HepG2 (cell line): Measurements from ENCODE around the gene FUOM. TPM values are rescaled to one million over a fixed set of nuclear protein-coding genes. Genes with fewer than 3 reads are reported as not detected.

Experiments used
- BRCA1 ChIP-seq: sonication (generic); formaldehyde crosslinking; IDR thresholded peaks from 2 replicates; pipeline ENCODE4 v1.4.0; 2020; ENCODE audit warnings: missing genetic modification reagents
- CBFB ChIP-seq: sonication (generic); formaldehyde crosslinking; IDR thresholded peaks from 2 replicates; pipeline ENCODE4 v1.4.0; 2020; ENCODE audit warnings: missing genetic modification reagents
- CBX2 ChIP-seq, 2 experiments: fragments of 200-600 bp in 1 of 2; sonication (generic); formaldehyde crosslinking in 1 of 2; IDR thresholded peaks; 2 replicates each; pipeline versions ENCODE4 v1.7.0 to v1.8.1; 2018 to 2022; ENCODE audit warnings: low read depth in 2 of 2, low read length in 1 of 2, mild to moderate bottlenecking in 1 of 2, missing genetic modification reagents in 1 of 2
- CENPT ChIP-seq: sonication (generic); formaldehyde crosslinking; IDR thresholded peaks from 2 replicates; pipeline ENCODE4 v1.8.0; 2022; ENCODE audit warnings: low read depth, mild to moderate bottlenecking, moderate library complexity, missing genetic modification reagents
- DMAP1 ChIP-seq: IDR thresholded peaks from 2 replicates; pipeline ENCODE4 v1.6.1; 2016
- FOXA1 ChIP-seq, 2 experiments: fragments of 450-650 bp in 1 of 2; sonication (generic) in 1 of 2; formaldehyde crosslinking in 1 of 2; IDR thresholded peaks; 2 replicates each; pipeline versions ENCODE4 v1.4.0 to v1.6.1; 2016 to 2020; ENCODE audit warnings: missing genetic modification reagents in 1 of 2
- HDAC2 ChIP-seq: sonication (generic); formaldehyde crosslinking; IDR thresholded peaks from 2 replicates; pipeline ENCODE4 v1.4.0; 2020; ENCODE audit warnings: missing genetic modification reagents
- HNF1A ChIP-seq, 2 experiments: sonication (generic) in 1 of 2; formaldehyde crosslinking in 1 of 2; IDR thresholded peaks; 2 replicates each; pipeline versions ENCODE4 v1.4.0 to v1.6.1; 2016 to 2020; ENCODE audit warnings: borderline replicate concordance in 1 of 2, low read depth in 1 of 2, mild to moderate bottlenecking in 1 of 2, missing genetic modification reagents in 1 of 2
- KLF16 ChIP-seq, 2 experiments: sonication (generic) in 1 of 2; formaldehyde crosslinking in 1 of 2; IDR thresholded peaks; 2 replicates each; pipeline versions ENCODE4 v1.6.1 to v1.8.0; 2016 to 2023; ENCODE audit warnings: missing genetic modification reagents in 2 of 2, missing compliant biosample characterization in 1 of 2
- NBN ChIP-seq: fragments of 450-650 bp; conservative IDR thresholded peaks from 2 replicates; pipeline ENCODE4 v1.6.1; 2017
- NFKB2 ChIP-seq: sonication (generic); formaldehyde crosslinking; IDR thresholded peaks from 2 replicates; pipeline ENCODE4 v1.4.0; 2020; ENCODE audit warnings: missing genetic modification reagents, borderline replicate concordance
- RBAK ChIP-seq: sonication (generic); formaldehyde crosslinking; IDR thresholded peaks from 2 replicates; pipeline ENCODE4 v1.5.1; 2020; ENCODE audit warnings: mild to moderate bottlenecking, missing genetic modification reagents
- TERF1 ChIP-seq: sonication (generic); formaldehyde crosslinking; IDR thresholded peaks from 2 replicates; pipeline ENCODE4 v1.8.0; 2022; ENCODE audit warnings: mild to moderate bottlenecking, missing genetic modification reagents, moderate library complexity
- TFDP2 ChIP-seq: sonication (generic); formaldehyde crosslinking; IDR thresholded peaks from 2 replicates; pipeline ENCODE4 v1.4.0; 2020; ENCODE audit warnings: missing genetic modification reagents
- ZBTB8A ChIP-seq: sonication (generic); formaldehyde crosslinking; IDR thresholded peaks from 2 replicates; pipeline ENCODE4 v1.4.0; 2020; ENCODE audit warnings: mild to moderate bottlenecking, low read depth, missing genetic modification reagents, borderline replicate concordance
- ZKSCAN1 ChIP-seq: fragments of 150-350 bp; IDR thresholded peaks from 2 replicates; pipeline ENCODE4 v1.6.1; 2014; ENCODE audit warnings: low read length
- ZMYM3 ChIP-seq: sonication (generic); formaldehyde crosslinking; IDR thresholded peaks from 2 replicates; pipeline ENCODE4 v1.5.1; 2020; ENCODE audit warnings: mild to moderate bottlenecking, missing genetic modification reagents
- ZNF607 ChIP-seq: sonication (generic); formaldehyde crosslinking; IDR thresholded peaks from 2 replicates; pipeline ENCODE4 v1.5.1; 2020; ENCODE audit warnings: missing genetic modification reagents, mild to moderate bottlenecking, borderline replicate concordance
- ZNF746 ChIP-seq: sonication (generic); formaldehyde crosslinking; IDR thresholded peaks from 2 replicates; pipeline ENCODE4 v1.8.0; 2022; ENCODE audit warnings: mild to moderate bottlenecking, missing genetic modification reagents
- ZNF773 ChIP-seq: sonication (generic); formaldehyde crosslinking; IDR thresholded peaks from 2 replicates; pipeline ENCODE4 v1.4.0; 2020; ENCODE audit warnings: missing genetic modification reagents, borderline replicate concordance
- ZSCAN12 ChIP-seq: sonication (generic); formaldehyde crosslinking; IDR thresholded peaks from 2 replicates; pipeline ENCODE4 v1.9.0; 2021; ENCODE audit warnings: mild to moderate bottlenecking, missing genetic modification reagents
- ZSCAN29 ChIP-seq: sonication (generic); formaldehyde crosslinking; conservative IDR thresholded peaks from 2 replicates; pipeline ENCODE4 v1.4.0; 2020; ENCODE audit warnings: mild to moderate bottlenecking, missing genetic modification reagents
- ZZZ3 ChIP-seq: sonication (generic); formaldehyde crosslinking; IDR thresholded peaks from 2 replicates; pipeline ENCODE4 v1.4.0; 2020; ENCODE audit warnings: missing genetic modification reagents, mild to moderate bottlenecking, borderline replicate concordance
- polyA plus RNA-seq, 8 experiments: library from polyadenylated mRNA; depleted of rRNA in 3 of 8; stranded (reverse) in 7 of 8; unstranded in 1 of 8; fragments of >200 nt; fragmentation: Illumina TruSeq in 4 of 8; extraction: Trizol in 4 of 8; gene quantifications; 2 replicates each; pipeline versions ENCODE4 v1.2.1 to v1.2.3, GENCODE V29; 2011 to 2016; ENCODE audit warnings: low read depth in 4 of 8, missing spikeins in 1 of 8, mixed read lengths in 1 of 8; ENCODE audit not compliant: insufficient read depth in 1 of 8
- total RNA-seq, 5 experiments: library from RNA; depleted of rRNA; stranded (reverse); fragments of >200 nt; fragmentation: Illumina TruSeq; extraction: Trizol; gene quantifications; 2 replicates each; pipeline ENCODE4 v1.2.3, GENCODE V29; 2016; ENCODE audit warnings: low read depth in 1 of 5

The FUOM gene
- total and polyA plus RNA-seq, 2 of the 13 experiments (the other 11 are each of a cell fraction or from before 2014, with no cell fraction given) = 27.5 to 60.4 TPM

GRCh38 chr10:133373174-133374090 lies 15.6 kb upstream of the FUOM start, which contains the start of gene ECHS1 (continued):
- TF ChIP-seq TERF1 (CRISPR knock-in tag) = no peak
- TF ChIP-seq ZSCAN29 (CRISPR knock-in tag) = no peak
- 0 out of 2 replicates have a peak, but pooled peaks have one; percentile 30 for TF ChIP-seq NFKB2 (CRISPR knock-in tag)
- TF ChIP-seq CBX2 (IDR thresholded peaks at IDR 0.05; ENCODE audit: low read depth, low read length) = no peak
- TF ChIP-seq CBX2 (CRISPR knock-in tag; IDR thresholded peaks at IDR 0.05; ENCODE audit: low read depth) = no peak
- TF ChIP-seq ZSCAN12 (CRISPR knock-in tag) = no peak
- no peak for TF ChIP-seq ZBTB8A
- TF ChIP-seq CENPT (CRISPR knock-in tag) = no peak
- no peak for TF ChIP-seq BRCA1 (CRISPR knock-in tag)
- 0 out of 2 replicates have a peak, but pooled peaks have one; percentile 30 for TF ChIP-seq CBFB (CRISPR knock-in tag)
- TF ChIP-seq KLF16 (CRISPR knock-in tag; IDR thresholded peaks at IDR 0.05) = peak in 1 of 2 experiments; percentile 63; a peak in 2 of 4 replicates
- TF ChIP-seq HNF1A (IDR thresholded peaks at IDR 0.05; ENCODE audit: low read depth) = no peak
- TF ChIP-seq HNF1A (CRISPR knock-in tag; IDR thresholded peaks at IDR 0.05; ENCODE audit: borderline replicate concordance) = no peak
- no peak for TF ChIP-seq RBAK (CRISPR knock-in tag)
- 0 out of 2 replicates have a peak, but pooled peaks have one; percentile 9 for TF ChIP-seq HDAC2 (CRISPR knock-in tag)
- TF ChIP-seq ZMYM3 (CRISPR knock-in tag) = no peak
- TF ChIP-seq ZKSCAN1 = no peak
- no peak for TF ChIP-seq NBN
- 0 out of 2 replicates have a peak, but pooled peaks have one; percentile 45 for TF ChIP-seq ZNF607 (CRISPR knock-in tag)
- TF ChIP-seq ZNF773 (CRISPR knock-in tag) = 0 out of 2 replicates have a peak, but pooled peaks have one; percentile 34
- peak; percentile 54; the same call in 1 of the 2 replicates for TF ChIP-seq TFDP2 (CRISPR knock-in tag)
- no peak for TF ChIP-seq DMAP1 (CRISPR knock-in tag)
- no peak for TF ChIP-seq ZZZ3 (CRISPR knock-in tag)
- no peak for TF ChIP-seq FOXA1 (IDR thresholded peaks at IDR 0.05)
- no peak for TF ChIP-seq FOXA1 (CRISPR knock-in tag; IDR thresholded peaks at IDR 0.05)
- no peak for TF ChIP-seq ZNF746 (CRISPR knock-in tag)
